ENCODE data around the gene MT1E.

DNA sequence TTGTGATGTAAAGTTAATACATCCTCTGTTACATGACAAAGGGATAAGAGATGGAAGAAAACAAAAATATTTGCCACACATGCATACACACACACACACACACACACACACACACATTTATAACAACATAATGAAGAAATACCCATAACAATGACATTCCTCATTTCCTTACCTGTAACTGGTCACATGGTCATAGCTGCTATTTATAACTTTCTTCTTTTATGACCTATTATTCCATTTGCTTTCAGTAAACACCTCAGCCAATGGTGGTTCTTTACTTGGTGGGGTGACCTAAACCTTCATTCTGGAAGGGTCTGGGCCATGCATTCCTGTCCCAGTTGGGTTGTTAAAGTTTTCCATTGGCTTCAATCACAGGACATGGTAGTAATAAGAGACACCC lies 11.9 kb upstream of the MT1E start:
- TF ChIP-seq CTCF (IDR thresholded peaks at IDR 0.05) (no peak), USF2 (CRISPR knock-in tag; IDR thresholded peaks at IDR 0.05) (no peak), MXD4 (CRISPR knock-in tag; IDR thresholded peaks at IDR 0.05; ENCODE audit: borderline replicate concordance) (no peak), ZNF416 (CRISPR knock-in tag; IDR thresholded peaks at IDR 0.05) (no peak), ESRRA (CRISPR knock-in tag; IDR thresholded peaks at IDR 0.05; ENCODE audit: borderline replicate concordance) (no peak), JUN (CRISPR knock-in tag; IDR thresholded peaks at IDR 0.05) (no peak)
- TF ChIP-seq, protein P1, sequence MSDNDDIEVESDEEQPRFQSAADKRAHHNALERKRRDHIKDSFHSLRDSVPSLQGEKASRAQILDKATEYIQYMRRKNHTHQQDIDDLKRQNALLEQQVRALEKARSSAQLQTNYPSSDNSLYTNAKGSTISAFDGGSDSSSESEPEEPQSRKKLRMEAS (CRISPR knock-in tag; IDR thresholded peaks at IDR 0.05), result no peak

All from WTC11 (cell line).